Measurements from ENCODE around the gene CMTM8.

CMTM8 gene

DNA sequence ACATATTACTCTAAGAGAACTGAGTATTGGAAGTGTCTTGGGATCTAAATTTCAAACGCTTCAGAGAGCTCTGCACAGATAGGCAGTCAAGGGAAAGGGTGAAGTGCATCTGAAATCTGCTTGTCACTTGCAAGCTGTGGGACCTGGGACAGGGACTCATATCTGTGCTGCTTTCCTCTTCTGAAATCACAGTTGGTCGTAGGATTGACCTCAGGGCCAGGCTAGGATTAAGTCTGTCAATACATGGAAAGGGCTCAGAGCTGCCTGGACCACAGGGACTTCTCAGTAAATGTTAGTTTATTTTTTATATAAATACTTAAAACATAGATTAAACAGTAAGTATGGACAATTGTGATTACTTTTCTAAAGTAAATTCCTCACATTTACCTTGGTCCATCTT is 78.5 kb downstream of the CMTM8 start:
- ATAC-seq (ENCODE audit: low read depth) (no peak), DNase-seq (ENCODE audit: low spot score) (no peak)
- TF ChIP-seq, protein P1, sequence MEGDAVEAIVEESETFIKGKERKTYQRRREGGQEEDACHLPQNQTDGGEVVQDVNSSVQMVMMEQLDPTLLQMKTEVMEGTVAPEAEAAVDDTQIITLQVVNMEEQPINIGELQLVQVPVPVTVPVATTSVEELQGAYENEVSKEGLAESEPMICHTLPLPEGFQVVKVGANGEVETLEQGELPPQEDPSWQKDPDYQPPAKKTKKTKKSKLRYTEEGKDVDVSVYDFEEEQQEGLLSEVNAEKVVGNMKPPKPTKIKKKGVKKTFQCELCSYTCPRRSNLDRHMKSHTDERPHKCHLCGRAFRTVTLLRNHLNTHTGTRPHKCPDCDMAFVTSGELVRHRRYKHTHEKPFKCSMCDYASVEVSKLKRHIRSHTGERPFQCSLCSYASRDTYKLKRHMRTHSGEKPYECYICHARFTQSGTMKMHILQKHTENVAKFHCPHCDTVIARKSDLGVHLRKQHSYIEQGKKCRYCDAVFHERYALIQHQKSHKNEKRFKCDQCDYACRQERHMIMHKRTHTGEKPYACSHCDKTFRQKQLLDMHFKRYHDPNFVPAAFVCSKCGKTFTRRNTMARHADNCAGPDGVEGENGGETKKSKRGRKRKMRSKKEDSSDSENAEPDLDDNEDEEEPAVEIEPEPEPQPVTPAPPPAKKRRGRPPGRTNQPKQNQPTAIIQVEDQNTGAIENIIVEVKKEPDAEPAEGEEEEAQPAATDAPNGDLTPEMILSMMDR (IDR thresholded peaks at IDR 0.05; ENCODE audit: poor library complexity, severe bottlenecking), result no peak
- Histone ChIP-seq H3K4me1 (ENCODE audit: insufficient read depth, poor library complexity, severe bottlenecking) (peaks cover 13% of the 10 kb centered on the region), H3K9me3 (ENCODE audit: severe bottlenecking) (no peaks in the 10 kb centered on the region), H3K27me3 (ENCODE audit: insufficient read depth, poor library complexity, severe bottlenecking) (no peaks in the 10 kb centered on the region), H3K27ac (ENCODE audit: poor library complexity, severe bottlenecking) (no peak overlapping the region), H3K4me3 (ENCODE audit: severe bottlenecking) (no peak overlapping the region), H3K36me3 (ENCODE audit: low read depth) (no peaks in the 10 kb centered on the region)

DNA sequence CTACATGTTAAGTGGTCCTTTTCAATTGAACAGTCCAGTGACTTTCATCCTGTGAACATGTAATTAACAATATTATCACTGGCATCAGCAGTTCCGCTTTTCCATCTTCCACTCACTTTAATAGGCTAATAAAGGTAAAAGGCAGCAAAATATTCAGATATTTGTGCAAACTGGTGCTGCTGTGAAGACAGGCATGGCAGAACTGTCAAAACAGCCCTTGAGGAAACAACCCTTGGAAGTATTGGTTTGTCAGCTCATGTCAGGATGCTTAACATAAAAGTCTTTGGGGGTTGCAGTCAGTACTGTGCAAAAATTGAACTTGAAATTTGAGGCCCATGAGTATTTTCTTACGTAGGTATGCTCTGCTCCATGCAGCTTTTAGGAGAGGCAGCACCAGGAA is 81.1 kb downstream of the CMTM8 start:
- H3K27ac ChIP-seq (ENCODE audit: poor library complexity, severe bottlenecking), result no peak overlapping the region
- H3K27me3 ChIP-seq (ENCODE audit: insufficient read depth, poor library complexity, severe bottlenecking), result no peaks in the 10 kb centered on the region
- ATAC-seq (ENCODE audit: low read depth) (no peak), DNase-seq (ENCODE audit: low spot score) (no peak)
- H3K9me3 ChIP-seq (ENCODE audit: severe bottlenecking), result no peaks in the 10 kb centered on the region
- TF ChIP-seq, protein P1 (IDR thresholded peaks at IDR 0.05; ENCODE audit: poor library complexity, severe bottlenecking), result no peak
- H3K36me3 ChIP-seq (ENCODE audit: low read depth), result no peaks in the 10 kb centered on the region
- peaks cover 7% of the 10 kb centered on the region for H3K4me1 ChIP-seq (ENCODE audit: insufficient read depth, poor library complexity, severe bottlenecking)
- H3K4me3 ChIP-seq (ENCODE audit: severe bottlenecking), result no peak overlapping the region

DNA sequence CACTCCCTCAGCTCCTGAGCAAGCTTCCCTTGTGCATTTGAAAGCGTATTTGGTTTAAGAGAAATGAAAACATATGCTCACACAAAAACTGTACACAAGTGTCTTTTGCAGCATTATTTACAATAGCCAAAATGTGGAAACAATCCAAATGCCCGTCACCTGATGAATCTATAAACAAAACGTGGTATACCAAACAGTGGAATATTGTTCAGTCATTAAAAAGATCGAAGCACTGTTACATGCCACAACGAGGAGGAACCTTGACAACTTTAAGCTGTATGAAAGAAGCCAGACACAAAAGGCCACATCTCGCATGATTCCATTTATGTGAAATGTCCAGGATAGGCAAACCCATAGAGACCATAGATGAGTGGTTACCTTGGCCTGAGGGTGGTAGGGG is 81.6 kb downstream of the CMTM8 start:
- H3K27me3 ChIP-seq (ENCODE audit: insufficient read depth, poor library complexity, severe bottlenecking), result no peaks in the 10 kb centered on the region
- no peak overlapping the region for H3K4me3 ChIP-seq (ENCODE audit: severe bottlenecking)
- DNase-seq (ENCODE audit: low spot score), result no peak
- H3K27ac ChIP-seq (ENCODE audit: poor library complexity, severe bottlenecking), result no peak overlapping the region
- ATAC-seq (ENCODE audit: low read depth), result no peak
- TF ChIP-seq, protein P1 (IDR thresholded peaks at IDR 0.05; ENCODE audit: poor library complexity, severe bottlenecking), result no peak
- no peaks in the 10 kb centered on the region for H3K36me3 ChIP-seq (ENCODE audit: low read depth)
- peaks cover 7% of the 10 kb centered on the region for H3K4me1 ChIP-seq (ENCODE audit: insufficient read depth, poor library complexity, severe bottlenecking)
- no peaks in the 10 kb centered on the region for H3K9me3 ChIP-seq (ENCODE audit: severe bottlenecking)

DNA sequence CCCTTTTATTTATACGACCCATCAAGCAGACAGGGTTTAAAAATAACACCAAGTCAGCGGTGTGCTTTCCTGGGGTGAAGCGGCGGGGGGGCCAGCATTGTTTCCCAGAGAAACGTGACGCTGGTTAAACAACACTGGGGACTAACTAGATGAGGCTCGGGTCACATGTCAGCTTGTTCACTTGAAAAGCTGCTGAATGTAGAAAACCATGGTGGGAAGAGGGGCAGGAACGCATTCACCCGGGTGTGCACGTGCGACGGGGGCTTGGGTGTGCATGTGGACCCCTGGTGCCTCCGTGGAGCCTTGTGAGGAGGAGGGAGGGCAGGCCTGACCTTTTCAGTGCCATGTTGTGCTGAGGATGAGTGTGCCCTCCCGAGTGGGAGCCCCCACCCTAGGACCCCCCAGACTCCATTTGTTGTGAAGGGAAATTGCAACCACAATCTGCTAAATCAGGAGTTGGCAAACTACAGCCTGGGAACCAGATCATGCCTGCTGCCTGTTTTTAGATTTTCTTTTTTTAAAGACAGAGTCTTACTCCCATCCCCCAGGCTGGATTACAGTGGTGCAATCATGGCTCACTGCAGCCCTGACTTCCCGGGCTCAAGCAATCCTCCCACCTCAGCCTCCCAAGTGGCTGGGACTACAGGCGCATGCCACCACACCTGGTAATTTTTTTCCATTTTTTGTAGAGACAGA is 82.8 kb downstream of the CMTM8 start:
- Histone ChIP-seq H3K27ac (ENCODE audit: poor library complexity, severe bottlenecking) (no peak overlapping the region), H3K4me1 (ENCODE audit: insufficient read depth, poor library complexity, severe bottlenecking) (peaks cover 13% of the 10 kb centered on the region)

DNA sequence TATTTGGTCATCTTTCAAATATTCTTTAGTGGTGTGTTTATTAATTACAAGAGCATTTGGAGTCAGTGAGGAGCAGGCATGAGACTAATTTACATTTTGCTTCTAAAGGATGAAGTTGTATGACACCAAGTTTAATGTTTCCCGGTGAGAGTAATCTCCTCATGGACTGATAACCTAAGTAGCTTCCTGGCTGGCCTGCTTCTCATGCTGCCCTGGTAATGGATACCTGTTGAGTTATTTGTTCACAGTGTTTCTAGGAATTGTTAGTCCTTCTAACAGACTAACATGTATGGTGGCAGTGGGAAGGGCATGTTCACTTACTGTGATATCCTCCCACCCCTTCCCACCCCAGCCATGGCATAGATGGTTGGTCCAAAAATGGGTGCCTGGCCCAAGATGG is 83.8 kb downstream of the CMTM8 start:
- TF ChIP-seq, protein P1 (IDR thresholded peaks at IDR 0.05; ENCODE audit: poor library complexity, severe bottlenecking), result no peak
- H3K27me3 ChIP-seq (ENCODE audit: insufficient read depth, poor library complexity, severe bottlenecking), result no peaks in the 10 kb centered on the region
- H3K36me3 ChIP-seq (ENCODE audit: low read depth), result no peaks in the 10 kb centered on the region
- no peak for DNase-seq (ENCODE audit: low spot score)
- H3K27ac ChIP-seq (ENCODE audit: poor library complexity, severe bottlenecking), result no peak overlapping the region
- no peaks in the 10 kb centered on the region for H3K9me3 ChIP-seq (ENCODE audit: severe bottlenecking)
- no peak for ATAC-seq (ENCODE audit: low read depth)
- H3K4me1 ChIP-seq (ENCODE audit: insufficient read depth, poor library complexity, severe bottlenecking), result peaks cover 13% of the 10 kb centered on the region
- no peak overlapping the region for H3K4me3 ChIP-seq (ENCODE audit: severe bottlenecking)

More for the DNA sequence above, 82.8 kb downstream of the CMTM8 start:
- TF ChIP-seq, protein P1 (IDR thresholded peaks at IDR 0.05; ENCODE audit: poor library complexity, severe bottlenecking), result no peak
- Histone ChIP-seq H3K36me3 (ENCODE audit: low read depth) (no peaks in the 10 kb centered on the region), H3K27me3 (ENCODE audit: insufficient read depth, poor library complexity, severe bottlenecking) (no peaks in the 10 kb centered on the region), H3K4me3 (ENCODE audit: severe bottlenecking) (no peak overlapping the region), H3K9me3 (ENCODE audit: severe bottlenecking) (no peaks in the 10 kb centered on the region)
- no peak for ATAC-seq (ENCODE audit: low read depth)
- DNase-seq (ENCODE audit: low spot score), result no peak

Data from RWPE2 (cell line).